Smooth muscle cell (in vitro differentiated cells): ENCODE data around the gene MMP21. TPM values are rescaled to one million over a fixed set of nuclear protein-coding genes. Genes with fewer than 3 reads are reported as not detected.

ENCODE experiments used
- DNase-seq: peaks from one replicate; lab custom pipeline; 2025; ENCODE audit not compliant: unreplicated experiment; lab: John Stamatoyannopoulos, UW
- H2AFZ ChIP-seq: fragments of 200-600 bp; sonication (generic); 2 replicates; pipeline ENCODE4 v1.6.0; 2016; ENCODE audit warnings: antibody characterized with exemption, low read depth, mild to moderate bottlenecking
- H3F3A ChIP-seq: fragments of 200-600 bp; sonication (generic); 2 replicates; pipeline ENCODE4 v1.6.0; 2017; ENCODE audit warnings: antibody characterized with exemption, low read depth
- H3K27ac ChIP-seq: fragments of 200-600 bp; sonication (generic); 2 replicates; pipeline ENCODE4 v1.5.1; 2016; ENCODE audit warnings: low read depth, mild to moderate bottlenecking
- H3K27me3 ChIP-seq: fragments of 200-600 bp; sonication (generic); 2 replicates; pipeline ENCODE4 v1.6.1; 2016; ENCODE audit warnings: low read depth, mild to moderate bottlenecking
- H3K36me3 ChIP-seq: fragments of 200-600 bp; sonication (generic); 2 replicates; pipeline ENCODE4 v1.5.1; 2016; ENCODE audit warnings: low read depth
- H3K4me1 ChIP-seq: fragments of 200-600 bp; sonication (generic); 2 replicates; pipeline ENCODE4 v1.5.1; 2016; ENCODE audit warnings: low read depth
- H3K4me2 ChIP-seq: fragments of 200-600 bp; sonication (generic); 2 replicates; pipeline ENCODE4 v1.6.0; 2016; ENCODE audit warnings: mild to moderate bottlenecking
- H3K4me3 ChIP-seq: fragments of 200-600 bp; sonication (generic); 2 replicates; pipeline ENCODE4 v1.5.1; 2016; ENCODE audit warnings: mild to moderate bottlenecking
- H3K79me2 ChIP-seq: fragments of 200-600 bp; sonication (generic); 2 replicates; pipeline ENCODE4 v1.6.0; 2016; ENCODE audit warnings: low read depth, mild to moderate bottlenecking
- H3K9ac ChIP-seq: fragments of 200-600 bp; sonication (generic); 2 replicates; pipeline ENCODE4 v1.6.0; 2016; ENCODE audit warnings: low read depth
- H3K9me3 ChIP-seq: fragments of 200-600 bp; sonication (generic); replicated peaks from 2 replicates; pipeline ENCODE4 v1.5.1; 2016; ENCODE audit warnings: low read depth
- H4K20me1 ChIP-seq: fragments of 200-600 bp; sonication (generic); 2 replicates; pipeline ENCODE4 v1.6.0; 2016; ENCODE audit warnings: low read depth
- CTCF ChIP-seq: fragments of 200-600 bp; sonication (generic); IDR thresholded peaks from 2 replicates; pipeline ENCODE4 v1.5.1; 2017; ENCODE audit warnings: borderline replicate concordance, mild to moderate bottlenecking, antibody characterized with exemption; ENCODE audit not compliant: insufficient read depth, poor library complexity, severe bottlenecking
- WGBS: methylation state at CpG from one replicate; pipeline ENCODE4 v1.1.7; 2016; ENCODE audit warnings: low lambda C conversion rate; 5-methylcytosine and 5-hydroxymethylcytosine counted together
- polyA plus RNA-seq: library from polyadenylated mRNA; unstranded; fragments of >200 nt; fragmentation: Nextera tagmentation; extraction: Ambion mirVana; gene quantifications from 2 replicates; pipeline ENCODE4 v1.2.1, GENCODE V29; 2016
- total RNA-seq: library from RNA; depleted of rRNA; stranded (reverse); fragments of >200 nt; gene quantifications from 2 replicates; pipeline ENCODE4 v1.2.3, GENCODE V29; 2014

The MMP21 gene
- total and polyA plus RNA-seq, 2 experiments from 2014 or later, result not detected

- Histone ChIP-seq H3K9ac (peak overlapping the region; percentile 71), H3K4me1 (no peaks in the 10 kb centered on the region), H3K4me3 (no peak overlapping the region), H3K27ac (peak overlapping the region; percentile 88), H4K20me1 (no peaks in the 10 kb centered on the region), H3K36me3 (no peaks in the 10 kb centered on the region), H3F3A (no peaks in the 10 kb centered on the region), H3K27me3 (no peaks in the 10 kb centered on the region), H3K79me2 (no peaks in the 10 kb centered on the region), H2AFZ (peak overlapping the region; percentile 32), H3K9me3 (no peaks in the 10 kb centered on the region), H3K4me2 (peak overlapping the region; percentile 57)
- TF ChIP-seq CTCF, result no peak
- 42% methylated on average over 11 of the region's 11 CpGs for WGBS
- DNase-seq, result peak; percentile 14
These were observed 7.0 kb upstream of the MMP21 start for GRCh38 chr10:125782616-125783015.

GRCh38 chr10:125782054-125782453, 6.4 kb upstream of the MMP21 start:
- Histone ChIP-seq H3K27me3 (no peaks in the 10 kb centered on the region), H3K9me3 (no peaks in the 10 kb centered on the region), H3K4me3 (no peak overlapping the region), H3K79me2 (no peaks in the 10 kb centered on the region), H3K9ac (peak overlapping the region; percentile 71), H3K36me3 (no peaks in the 10 kb centered on the region), H3F3A (no peaks in the 10 kb centered on the region), H3K4me2 (peak overlapping the region; percentile 57), H4K20me1 (no peaks in the 10 kb centered on the region), H2AFZ (peak overlapping the region; percentile 32), H3K4me1 (no peaks in the 10 kb centered on the region), H3K27ac (peak overlapping the region; percentile 88)
- TF ChIP-seq CTCF, result no peak
- 62% methylated on average over 11 of the region's 11 CpGs for WGBS
- DNase-seq, result no peak

- Histone ChIP-seq H2AFZ (no peak overlapping the region), H3K4me3 (no peak overlapping the region), H3K9me3 (no peaks in the 10 kb centered on the region), H3K4me1 (no peaks in the 10 kb centered on the region), H3K27me3 (no peaks in the 10 kb centered on the region), H3K79me2 (no peaks in the 10 kb centered on the region), H3F3A (no peaks in the 10 kb centered on the region), H3K27ac (no peak overlapping the region), H3K9ac (no peak overlapping the region), H4K20me1 (no peaks in the 10 kb centered on the region), H3K4me2 (no peak overlapping the region), H3K36me3 (no peaks in the 10 kb centered on the region)
- no peak for DNase-seq
- TF ChIP-seq CTCF, result no peak
- WGBS, result 95% methylated on average over 8 of the region's 8 CpGs
These were observed 5.8 kb upstream of the MMP21 start for GRCh38 chr10:125781374-125781773.
